Measurements from ENCODE around the gene MTCH2.
"Not testable (repeated sequence)": the region's sequence is repeated elsewhere in the genome, so short reads cannot be mapped to it uniquely, and the experiment has no call there.

GRCh38 chr11:47686704-47687103 is 44.3 kb upstream of the MTCH2 start:
- TF ChIP-seq POLR2AphosphoS5, POLR2A (IDR thresholded peaks at IDR 0.05): not testable (repeated sequence)
- TF ChIP-seq, protein P1, sequence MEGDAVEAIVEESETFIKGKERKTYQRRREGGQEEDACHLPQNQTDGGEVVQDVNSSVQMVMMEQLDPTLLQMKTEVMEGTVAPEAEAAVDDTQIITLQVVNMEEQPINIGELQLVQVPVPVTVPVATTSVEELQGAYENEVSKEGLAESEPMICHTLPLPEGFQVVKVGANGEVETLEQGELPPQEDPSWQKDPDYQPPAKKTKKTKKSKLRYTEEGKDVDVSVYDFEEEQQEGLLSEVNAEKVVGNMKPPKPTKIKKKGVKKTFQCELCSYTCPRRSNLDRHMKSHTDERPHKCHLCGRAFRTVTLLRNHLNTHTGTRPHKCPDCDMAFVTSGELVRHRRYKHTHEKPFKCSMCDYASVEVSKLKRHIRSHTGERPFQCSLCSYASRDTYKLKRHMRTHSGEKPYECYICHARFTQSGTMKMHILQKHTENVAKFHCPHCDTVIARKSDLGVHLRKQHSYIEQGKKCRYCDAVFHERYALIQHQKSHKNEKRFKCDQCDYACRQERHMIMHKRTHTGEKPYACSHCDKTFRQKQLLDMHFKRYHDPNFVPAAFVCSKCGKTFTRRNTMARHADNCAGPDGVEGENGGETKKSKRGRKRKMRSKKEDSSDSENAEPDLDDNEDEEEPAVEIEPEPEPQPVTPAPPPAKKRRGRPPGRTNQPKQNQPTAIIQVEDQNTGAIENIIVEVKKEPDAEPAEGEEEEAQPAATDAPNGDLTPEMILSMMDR (IDR thresholded peaks at IDR 0.05): not testable (repeated sequence)
